Effector memory CD8-positive, alpha-beta T cell (primary cell): Measurements from ENCODE around the gene SP100.
A peak's percentile ranks its signal among the peaks of the same experiment; 100 is the strongest.

Experiments used
- ATAC-seq: fragments of 150-1000 bp; cut with Tn5 transposase; replicated peaks from 2 replicates; pipeline ENCODE4 v1.10.0; 2021; ENCODE audit warnings: mild to moderate bottlenecking, moderate library complexity
- DNase-seq, 3 experiments: peaks; one replicate each; pipeline ENCODE4 v3.0.0; 2021
- H3K27ac Mint-ChIP-seq, 2 donors: one replicate each; pipeline ENCODE4 v1.8.0; 2022; ENCODE audit warnings: mild to moderate bottlenecking in 2 of 2, mixed read lengths in 2 of 2, moderate library complexity in 2 of 2
- H3K27me3 Mint-ChIP-seq, 2 donors: one replicate each; pipeline ENCODE4 v1.8.0; 2022; ENCODE audit warnings: mixed read lengths in 2 of 2
- H3K36me3 Mint-ChIP-seq: one replicate; pipeline ENCODE4 v1.8.0; 2022; ENCODE audit warnings: mild to moderate bottlenecking, moderate library complexity, mixed read lengths; ENCODE audit not compliant: insufficient read depth
- H3K4me1 Mint-ChIP-seq, 2 donors: one replicate each; pipeline ENCODE4 v1.8.0; 2022; ENCODE audit warnings: low read depth in 2 of 2, mixed read lengths in 2 of 2
- H3K4me3 Mint-ChIP-seq, 2 donors: one replicate each; pipeline ENCODE4 v1.8.0; 2022; ENCODE audit warnings: mild to moderate bottlenecking in 2 of 2, mixed read lengths in 2 of 2, moderate library complexity in 2 of 2
- H3K9me3 Mint-ChIP-seq, 2 donors: one replicate each; pipeline ENCODE4 v1.8.0; 2022; ENCODE audit warnings: mixed read lengths in 2 of 2

The SP100 gene

GRCh38 chr2:230410861-230411569 is 5.0 kb upstream of the SP100 start:
- no peak for DNase-seq
- Mint-ChIP-seq H3K36me3 (peaks cover 8% of the 10 kb centered on the region), H3K9me3 (no peaks in the 10 kb centered on the region), H3K4me3 (peak overlapping the region; percentile 99), H3K27me3 (no peaks in the 10 kb centered on the region), H3K4me1 (peaks cover 40 to 43% of the 10 kb centered on the region in 2 donors), H3K27ac (peak overlapping the region; percentile 99)
- ATAC-seq = peak; percentile 12

GRCh38 chr2:230411570-230412370 is 4.2 kb upstream of the SP100 start:
- Mint-ChIP-seq H3K9me3 (no peaks in the 10 kb centered on the region), H3K36me3 (peaks cover 13% of the 10 kb centered on the region), H3K27me3 (no peaks in the 10 kb centered on the region), H3K4me3 (peak overlapping the region; percentile 99), H3K27ac (peak overlapping the region; percentile 99), H3K4me1 (peaks cover 40 to 44% of the 10 kb centered on the region in 2 donors)
- ATAC-seq (peak; percentile 74), DNase-seq (peak; percentile 48 to 52 (median 51))

GRCh38 chr2:230412371-230412711 is 3.7 kb upstream of the SP100 start:
- DNase-seq (no peak), ATAC-seq (no peak)
- no peaks in the 10 kb centered on the region for H3K27me3 Mint-ChIP-seq
- H3K36me3 Mint-ChIP-seq = peaks cover 13% of the 10 kb centered on the region
- H3K4me1 Mint-ChIP-seq = peaks cover 40 to 44% of the 10 kb centered on the region in 2 donors
- peak overlapping the region; percentile 99 for H3K4me3 Mint-ChIP-seq
- H3K27ac Mint-ChIP-seq = peak overlapping the region; percentile 99
- H3K9me3 Mint-ChIP-seq = no peaks in the 10 kb centered on the region

- no peak for ATAC-seq
- Mint-ChIP-seq H3K36me3 (peaks cover 14% of the 10 kb centered on the region), H3K4me1 (peaks cover 43 to 45% of the 10 kb centered on the region in 2 donors), H3K27ac (peak overlapping the region in 1 of 2 donors; percentile 99), H3K4me3 (peak overlapping the region; percentile 99), H3K9me3 (no peaks in the 10 kb centered on the region), H3K27me3 (no peaks in the 10 kb centered on the region)
- no peak for DNase-seq
These were observed 3.2 kb upstream of the SP100 start for GRCh38 chr2:230412846-230413245.

GRCh38 chr2:230413479-230413878 is 2.5 kb upstream of the SP100 start:
- DNase-seq = no peak
- no peaks in the 10 kb centered on the region for H3K9me3 Mint-ChIP-seq
- H3K36me3 Mint-ChIP-seq = peaks cover 20% of the 10 kb centered on the region
- H3K27ac Mint-ChIP-seq = peak overlapping the region in 1 of 2 donors; percentile 99
- H3K4me1 Mint-ChIP-seq = peaks cover 44 to 46% of the 10 kb centered on the region in 2 donors
- peak overlapping the region; percentile 34 to 99 for H3K4me3 Mint-ChIP-seq
- H3K27me3 Mint-ChIP-seq = no peaks in the 10 kb centered on the region
- no peak for ATAC-seq

- no peaks in the 10 kb centered on the region for H3K9me3 Mint-ChIP-seq
- peaks cover 51 to 54% of the 10 kb centered on the region in 2 donors for H3K4me1 Mint-ChIP-seq
- H3K27me3 Mint-ChIP-seq = no peaks in the 10 kb centered on the region
- DNase-seq (no peak), ATAC-seq (no peak)
- H3K4me3 Mint-ChIP-seq = peak overlapping the region; percentile 64 to 88
- H3K36me3 Mint-ChIP-seq = peaks cover 23% of the 10 kb centered on the region
- H3K27ac Mint-ChIP-seq = peak overlapping the region; percentile 97 to 99
These were observed 1.7 kb upstream of the SP100 start for GRCh38 chr2:230414302-230414701.

- Mint-ChIP-seq H3K4me3 (peak overlapping the region; percentile 80 to 88), H3K36me3 (peaks cover 31% of the 10 kb centered on the region), H3K4me1 (peaks cover 55 to 76% of the 10 kb centered on the region in 2 donors), H3K9me3 (no peaks in the 10 kb centered on the region), H3K27ac (peak overlapping the region in 1 of 2 donors; percentile 93), H3K27me3 (no peaks in the 10 kb centered on the region)
- no peak for DNase-seq
- ATAC-seq = no peak
These were observed 1.4 kb downstream of the SP100 start for GRCh38 chr2:230417436-230417835.

- Mint-ChIP-seq H3K27me3 (no peaks in the 10 kb centered on the region), H3K9me3 (no peaks in the 10 kb centered on the region), H3K27ac (peak overlapping the region; percentile 88 to 93), H3K4me1 (peaks cover 55 to 74% of the 10 kb centered on the region in 2 donors), H3K4me3 (peak overlapping the region; percentile 80 to 88), H3K36me3 (peaks cover 31% of the 10 kb centered on the region)
- ATAC-seq (no peak), DNase-seq (no peak)
These were observed 2.5 kb downstream of the SP100 start for GRCh38 chr2:230418341-230419016.

- ATAC-seq = no peak
- Mint-ChIP-seq H3K27ac (peak overlapping the region in 1 of 2 donors; percentile 93), H3K9me3 (no peaks in the 10 kb centered on the region), H3K4me3 (peak overlapping the region; percentile 80 to 88), H3K36me3 (peaks cover 35% of the 10 kb centered on the region), H3K27me3 (no peaks in the 10 kb centered on the region), H3K4me1 (peaks cover 62 to 78% of the 10 kb centered on the region in 2 donors)
- DNase-seq = no peak
These were observed 3.2 kb downstream of the SP100 start for GRCh38 chr2:230419181-230419580.

- H3K4me1 Mint-ChIP-seq = peaks cover 68 to 91% of the 10 kb centered on the region in 2 donors
- ATAC-seq (no peak), DNase-seq (no peak)
- peak overlapping the region in 1 of 2 donors; percentile 88 for H3K4me3 Mint-ChIP-seq
- peaks cover 33% of the 10 kb centered on the region for H3K36me3 Mint-ChIP-seq
- H3K9me3 Mint-ChIP-seq = no peaks in the 10 kb centered on the region
- peak overlapping the region in 1 of 2 donors; percentile 55 for H3K27ac Mint-ChIP-seq
- no peaks in the 10 kb centered on the region for H3K27me3 Mint-ChIP-seq
These were observed 6.1 kb downstream of the SP100 start for GRCh38 chr2:230422149-230422548.

GRCh38 chr2:230423851-230424458 is 8.0 kb downstream of the SP100 start:
- peak overlapping the region; percentile 44 to 84 for H3K27ac Mint-ChIP-seq
- ATAC-seq (no peak), DNase-seq (no peak)
- peak overlapping the region; percentile 71 to 88 for H3K4me3 Mint-ChIP-seq
- H3K36me3 Mint-ChIP-seq = peaks cover 38% of the 10 kb centered on the region
- H3K9me3 Mint-ChIP-seq = no peaks in the 10 kb centered on the region
- H3K27me3 Mint-ChIP-seq = no peaks in the 10 kb centered on the region
- H3K4me1 Mint-ChIP-seq = peaks cover 60 to 84% of the 10 kb centered on the region in 2 donors

GRCh38 chr2:230425377-230425776 is 9.4 kb downstream of the SP100 start:
- H3K36me3 Mint-ChIP-seq = peaks cover 49% of the 10 kb centered on the region
- H3K27me3 Mint-ChIP-seq = no peaks in the 10 kb centered on the region
- peak overlapping the region; percentile 15 to 88 for H3K4me3 Mint-ChIP-seq
- H3K9me3 Mint-ChIP-seq = peaks cover 0 to 2% of the 10 kb centered on the region in 2 donors
- no peak for DNase-seq
- peak overlapping the region in 1 of 2 donors; percentile 15 for H3K27ac Mint-ChIP-seq
- no peak for ATAC-seq
- peaks cover 57 to 77% of the 10 kb centered on the region in 2 donors for H3K4me1 Mint-ChIP-seq

- no peak for ATAC-seq
- Mint-ChIP-seq H3K9me3 (peaks cover 0 to 2% of the 10 kb centered on the region in 2 donors), H3K4me3 (peak overlapping the region in 1 of 2 donors; percentile 39), H3K27me3 (no peaks in the 10 kb centered on the region), H3K4me1 (peaks cover 47 to 69% of the 10 kb centered on the region in 2 donors), H3K36me3 (peaks cover 38% of the 10 kb centered on the region), H3K27ac (peak overlapping the region in 1 of 2 donors; percentile 61)
- DNase-seq = no peak
These were observed 13.5 kb downstream of the SP100 start for GRCh38 chr2:230429513-230429912.
